HG02642 (cell line): ENCODE measurements around the gene SSR2.
A peak's percentile ranks its signal among the peaks of the same experiment; 100 is the strongest.
"Not testable (repeated sequence)": the region's sequence is repeated elsewhere in the genome, so short reads cannot be mapped to it uniquely, and the experiment has no call there.

ENCODE experiments used
- ATAC-seq: cut with Tn5 transposase; IDR thresholded peaks from one replicate; pipeline ENCODE4 v1.9.1; 2021; ENCODE audit warnings: mild to moderate bottlenecking; ENCODE audit not compliant: unreplicated experiment, poor library complexity

Gene SSR2

GRCh38 chr1:156001021-156001661 lies 19.6 kb downstream of the SSR2 start:
- ATAC-seq = no peak

- no peak for ATAC-seq
These were observed 20.8 kb downstream of the SSR2 start for GRCh38 chr1:155999964-156000363.

GRCh38 chr1:155996166-155996565 lies 24.6 kb downstream of the SSR2 start:
- ATAC-seq = no peak

- ATAC-seq = no peak
These were observed 27.2 kb downstream of the SSR2 start for GRCh38 chr1:155993595-155993994.

- no peak for ATAC-seq
These were observed 30.6 kb downstream of the SSR2 start for GRCh38 chr1:155990005-155990739.

- no peak for ATAC-seq
These were observed 31.3 kb downstream of the SSR2 start for GRCh38 chr1:155989242-155990004.

- not testable (repeated sequence) for ATAC-seq
These were observed 35.7 kb downstream of the SSR2 start for GRCh38 chr1:155984903-155985645.

- no peak for ATAC-seq
These were observed 36.4 kb downstream of the SSR2 start for GRCh38 chr1:155984341-155984740.

- ATAC-seq = no peak
These were observed 37.3 kb downstream of the SSR2 start for GRCh38 chr1:155983191-155984024.

- ATAC-seq = no peak
These were observed 38.6 kb downstream of the SSR2 start for GRCh38 chr1:155982106-155982505.

- no peak for ATAC-seq
These were observed 39.3 kb downstream of the SSR2 start for GRCh38 chr1:155981266-155982088.

- ATAC-seq = no peak
These were observed 41.0 kb downstream of the SSR2 start for GRCh38 chr1:155979597-155980343.

GRCh38 chr1:155978973-155979429 lies 41.8 kb downstream of the SSR2 start:
- no peak for ATAC-seq

GRCh38 chr1:155978325-155978972 lies 42.3 kb downstream of the SSR2 start, which contains the start of gene ARHGEF2:
ARHGEF2 (minus strand) TSS chr1:155978547; CDS start chr1:155978427, 120 bp downstream.
- ATAC-seq = peak; percentile 54

GRCh38 chr1:155977690-155978324 lies 42.9 kb downstream of the SSR2 start:
- ATAC-seq = peak; percentile 16

GRCh38 chr1:155976913-155977689 lies 43.6 kb downstream of the SSR2 start:
- no peak for ATAC-seq
